Subcutaneous adipose tissue (tissue), 4 donors: ENCODE data around the gene OTUD5. TPM values are rescaled to one million over a fixed set of nuclear protein-coding genes. Genes with fewer than 3 reads are reported as not detected.

Experiments used
- CTCF ChIP-seq: fragments of 450-650 bp; IDR thresholded peaks from one replicate; pipeline ENCODE4 v1.5.1; 2016; ENCODE audit warnings: low read depth, mild to moderate bottlenecking, control low read depth, antibody characterized with exemption, moderate library complexity
- total RNA-seq, 4 donors: library from RNA; depleted of rRNA; stranded (reverse); fragments of >200 nt; gene quantifications; one replicate each; pipeline ENCODE4 v1.1.0, GENCODE V29; 2016

OTUD5 gene
- total RNA-seq, 4 donors from 2014 or later: 24.0 to 47.5 (median 29.9) TPM

GRCh38 chrX:48961585-48962091 lies 4.2 kb upstream of the OTUD5 start:
- no peak for TF ChIP-seq CTCF

GRCh38 chrX:48960291-48960690 lies 2.9 kb upstream of the OTUD5 start:
- no peak for TF ChIP-seq CTCF

- no peak for TF ChIP-seq CTCF
These were observed 1.3 kb upstream of the OTUD5 start for GRCh38 chrX:48958635-48959094.

- no peak for TF ChIP-seq CTCF
These were observed 624 bp upstream of the OTUD5 start for GRCh38 chrX:48957827-48958634.

- TF ChIP-seq CTCF: no peak
These were observed 536 bp downstream of the OTUD5 start for GRCh38 chrX:48956728-48957414.

GRCh38 chrX:48948589-48948988 lies 8.8 kb downstream of the OTUD5 start:
- TF ChIP-seq CTCF: no peak
